Lower leg skin (tissue), 4 donors: ENCODE measurements around the gene PREP. TPM values are rescaled to one million over a fixed set of nuclear protein-coding genes. Genes with fewer than 3 reads are reported as not detected.
"Not testable (repeated sequence)": the region's sequence is repeated elsewhere in the genome, so short reads cannot be mapped to it uniquely, and the experiment has no call there.

Source experiments
- DNase-seq, 2 donors: peaks; one replicate each; pipeline ENCODE4 v3.0.0-alpha.2; 2019; ENCODE audit warnings: low spot score in 2 of 2
- H3K4me3 ChIP-seq: fragments of 200-600 bp; sonication (generic); 2 replicates; pipeline ENCODE4 v1.5.1; 2017; ENCODE audit warnings: mild to moderate bottlenecking, low read depth; ENCODE audit not compliant: poor library complexity, severe bottlenecking
- POLR2A ChIP-seq, 2 donors: fragments of 450-650 bp; IDR thresholded peaks; one replicate each; pipeline ENCODE4 v1.6.1; 2016 to 2017; ENCODE audit warnings: antibody characterized with exemption in 2 of 2, mild to moderate bottlenecking in 1 of 2, moderate library complexity in 1 of 2
- WGBS, 2 donors: methylation state at CpG; one replicate each; pipeline ENCODE4 v1.1.5; 2018; 5-methylcytosine and 5-hydroxymethylcytosine counted together
- intact Hi-C: fragments of 100-400 bp; cut with DNase I; formaldehyde crosslinking; loops from one replicate; pipeline ENCODE4 v1.15.0; 2023; ENCODE audit warnings: low total_unique reads
- total RNA-seq, 4 donors: library from RNA; depleted of rRNA; stranded (reverse); fragments of >200 nt; gene quantifications; one replicate each; pipeline ENCODE4 v1.1.0, GENCODE V29; 2016
- TF ChIP-seq, protein P1 (sequence below), 3 donors: fragments of 450-650 bp; IDR thresholded peaks; one replicate each; pipeline ENCODE4 v1.5.1; 2016; ENCODE audit warnings: antibody characterized with exemption in 3 of 3, mild to moderate bottlenecking in 3 of 3, moderate library complexity in 2 of 3

Gene PREP
- total RNA-seq, 4 donors from 2014 or later, result 33.9 to 39.1 (median 35.1) TPM

DNA sequence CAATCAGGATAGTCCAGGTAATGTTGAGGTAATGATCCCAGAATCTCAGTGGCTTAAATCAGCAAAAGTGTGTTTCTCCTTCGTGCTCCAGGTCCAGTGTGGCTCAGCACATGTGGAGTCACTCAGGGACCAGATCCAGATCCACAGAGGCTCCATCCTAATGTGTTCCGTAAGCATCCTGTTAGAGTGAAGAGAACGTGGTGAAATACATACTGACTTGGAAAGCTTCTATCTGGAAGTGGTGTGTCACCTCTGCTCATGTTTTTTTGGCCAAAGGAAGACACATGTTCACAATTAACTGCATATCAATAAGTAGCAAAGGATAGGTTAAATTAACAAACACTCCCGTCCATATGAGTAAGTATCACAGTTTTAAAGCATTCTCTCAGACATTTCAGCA lies 26.8 kb upstream of the PREP start:
- 70 to 77% methylated on average over 4 of the region's 4 CpGs for WGBS, 2 donors
- no peak for DNase-seq
- intact Hi-C loops, result loop anchor here (10.0 kb wide), 1 partner anchor 795 kb away; no protein-coding TSS in a partner anchor
- H3K4me3 ChIP-seq, result no peak overlapping the region
- TF ChIP-seq, protein P1, sequence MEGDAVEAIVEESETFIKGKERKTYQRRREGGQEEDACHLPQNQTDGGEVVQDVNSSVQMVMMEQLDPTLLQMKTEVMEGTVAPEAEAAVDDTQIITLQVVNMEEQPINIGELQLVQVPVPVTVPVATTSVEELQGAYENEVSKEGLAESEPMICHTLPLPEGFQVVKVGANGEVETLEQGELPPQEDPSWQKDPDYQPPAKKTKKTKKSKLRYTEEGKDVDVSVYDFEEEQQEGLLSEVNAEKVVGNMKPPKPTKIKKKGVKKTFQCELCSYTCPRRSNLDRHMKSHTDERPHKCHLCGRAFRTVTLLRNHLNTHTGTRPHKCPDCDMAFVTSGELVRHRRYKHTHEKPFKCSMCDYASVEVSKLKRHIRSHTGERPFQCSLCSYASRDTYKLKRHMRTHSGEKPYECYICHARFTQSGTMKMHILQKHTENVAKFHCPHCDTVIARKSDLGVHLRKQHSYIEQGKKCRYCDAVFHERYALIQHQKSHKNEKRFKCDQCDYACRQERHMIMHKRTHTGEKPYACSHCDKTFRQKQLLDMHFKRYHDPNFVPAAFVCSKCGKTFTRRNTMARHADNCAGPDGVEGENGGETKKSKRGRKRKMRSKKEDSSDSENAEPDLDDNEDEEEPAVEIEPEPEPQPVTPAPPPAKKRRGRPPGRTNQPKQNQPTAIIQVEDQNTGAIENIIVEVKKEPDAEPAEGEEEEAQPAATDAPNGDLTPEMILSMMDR (IDR thresholded peaks at IDR 0.05), result no peak
- TF ChIP-seq POLR2A (IDR thresholded peaks at IDR 0.05), result no peak

DNA sequence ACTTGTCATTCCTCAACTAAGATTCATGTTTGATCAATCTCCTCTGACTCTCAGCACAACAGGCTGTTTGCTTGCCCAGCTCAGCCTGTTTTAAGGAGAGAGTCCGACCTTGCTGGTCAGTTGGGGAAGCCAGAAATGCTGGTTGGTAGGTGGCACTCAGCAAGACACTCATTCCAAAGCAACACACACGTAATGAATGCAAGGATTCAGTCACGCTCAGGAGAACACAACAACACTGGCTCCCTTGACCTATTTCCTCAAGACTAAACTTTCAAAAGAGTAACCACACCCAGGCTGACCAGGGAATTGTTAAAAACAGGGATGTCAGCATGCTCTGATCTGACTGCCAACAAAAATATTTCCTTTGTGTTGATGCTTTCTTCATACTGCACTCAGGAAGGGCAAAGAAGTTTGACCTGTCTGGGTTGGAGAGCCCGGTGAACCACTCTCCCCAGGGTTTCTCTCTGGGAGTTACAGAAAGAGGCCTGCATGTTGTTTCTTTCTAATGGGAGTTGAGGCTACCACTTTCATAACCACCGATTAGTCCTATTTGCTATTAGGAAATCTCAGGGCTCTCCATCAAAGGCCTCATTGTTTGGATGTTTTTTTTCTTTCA lies 25.6 kb upstream of the PREP start:
- TF ChIP-seq, protein P1 (IDR thresholded peaks at IDR 0.05), result no peak
- TF ChIP-seq POLR2A (IDR thresholded peaks at IDR 0.05), result no peak
- no peak overlapping the region for H3K4me3 ChIP-seq
- DNase-seq, result peak in 1 of 2 donors; percentile 20
- intact Hi-C loops, result no loop called here
- 49 to 53% methylated on average over 5 of the region's 5 CpGs for WGBS, 2 donors

DNA sequence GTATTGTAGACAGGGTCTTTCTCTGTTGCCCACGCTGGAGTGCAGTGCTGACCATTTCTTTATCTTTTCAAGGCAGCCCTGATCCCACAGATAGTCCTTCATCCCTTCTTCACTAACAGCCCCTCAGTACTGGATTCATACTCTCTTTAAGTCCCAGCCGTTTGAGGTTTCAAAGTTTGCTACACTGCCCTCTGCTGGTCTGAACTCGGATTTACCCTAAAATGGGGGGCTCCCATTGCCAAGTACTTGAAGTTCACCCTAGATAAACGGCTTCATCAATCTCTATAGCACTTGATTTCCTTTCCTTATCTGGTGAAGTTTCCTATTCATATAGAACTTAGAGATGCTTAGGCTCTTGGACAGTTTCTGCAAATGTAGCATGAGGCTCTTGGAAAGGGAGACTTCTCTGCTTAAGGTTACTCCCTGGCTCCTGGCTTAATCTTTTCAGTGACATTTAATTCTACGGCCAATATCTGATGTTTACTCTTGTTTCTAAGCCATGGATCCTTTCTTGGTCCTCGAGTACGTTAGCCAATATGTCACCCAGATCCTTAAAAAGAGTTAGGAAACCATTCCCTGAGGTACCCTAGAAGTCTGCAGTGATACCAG lies 21.4 kb upstream of the PREP start:
- intact Hi-C loops, result no loop called here
- no peak for TF ChIP-seq POLR2A (IDR thresholded peaks at IDR 0.05)
- TF ChIP-seq, protein P1 (IDR thresholded peaks at IDR 0.05), result no peak
- H3K4me3 ChIP-seq, result no peak overlapping the region
- WGBS, 2 donors, result 26 to 29% methylated on average over 7 of the region's 7 CpGs
- DNase-seq, result no peak

DNA sequence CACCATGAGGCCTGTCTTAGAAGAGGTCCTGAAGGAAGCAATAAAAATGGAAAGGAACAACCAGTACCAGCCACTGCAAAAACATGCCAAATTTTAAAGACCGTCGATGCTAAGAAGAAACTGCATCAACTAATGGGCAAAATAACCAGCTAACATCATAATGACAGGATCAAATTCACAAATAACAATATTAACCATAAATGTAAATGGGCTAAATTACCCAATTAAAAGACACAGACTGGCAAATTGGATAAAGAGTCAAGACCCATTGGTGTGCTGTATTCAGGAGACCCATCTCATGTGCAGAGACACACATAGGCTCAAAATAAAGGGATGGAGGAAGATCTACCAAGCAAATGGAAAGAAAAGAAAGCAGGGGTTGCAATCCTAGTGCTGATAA lies 14.1 kb upstream of the PREP start:
- intact Hi-C loops, H3K4me3 ChIP-seq, DNase-seq: not testable (repeated sequence)
- 91 to 97% methylated on average over 2 of the region's 2 CpGs for WGBS, 2 donors

DNA sequence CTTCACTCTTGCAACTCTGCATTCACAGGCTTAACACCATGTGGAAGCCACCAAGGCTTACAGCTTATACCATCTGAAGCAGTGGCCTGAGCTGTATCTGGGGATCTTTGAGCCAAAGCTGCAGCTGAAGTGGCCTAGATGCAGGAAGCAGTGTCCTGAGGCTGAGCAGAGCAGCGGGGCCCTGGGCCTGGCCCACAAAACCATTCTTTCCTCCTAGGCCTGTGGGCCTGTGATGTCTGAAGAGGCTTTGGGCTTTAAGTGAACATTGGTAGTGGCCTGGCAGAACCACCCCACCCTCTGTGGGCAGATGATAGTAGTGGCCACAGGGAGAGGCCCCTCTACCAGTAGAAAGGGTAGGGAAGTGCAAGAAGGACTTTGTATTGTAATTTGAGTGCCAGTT lies 6.9 kb upstream of the PREP start:
- no peak for DNase-seq
- intact Hi-C loops, result no loop called here
- WGBS, 2 donors, result 88 to 100% methylated on average over 1 of the region's 1 CpG
- no peak for TF ChIP-seq POLR2A (IDR thresholded peaks at IDR 0.05)
- TF ChIP-seq, protein P1 (IDR thresholded peaks at IDR 0.05), result no peak
- H3K4me3 ChIP-seq, result no peak overlapping the region

DNA sequence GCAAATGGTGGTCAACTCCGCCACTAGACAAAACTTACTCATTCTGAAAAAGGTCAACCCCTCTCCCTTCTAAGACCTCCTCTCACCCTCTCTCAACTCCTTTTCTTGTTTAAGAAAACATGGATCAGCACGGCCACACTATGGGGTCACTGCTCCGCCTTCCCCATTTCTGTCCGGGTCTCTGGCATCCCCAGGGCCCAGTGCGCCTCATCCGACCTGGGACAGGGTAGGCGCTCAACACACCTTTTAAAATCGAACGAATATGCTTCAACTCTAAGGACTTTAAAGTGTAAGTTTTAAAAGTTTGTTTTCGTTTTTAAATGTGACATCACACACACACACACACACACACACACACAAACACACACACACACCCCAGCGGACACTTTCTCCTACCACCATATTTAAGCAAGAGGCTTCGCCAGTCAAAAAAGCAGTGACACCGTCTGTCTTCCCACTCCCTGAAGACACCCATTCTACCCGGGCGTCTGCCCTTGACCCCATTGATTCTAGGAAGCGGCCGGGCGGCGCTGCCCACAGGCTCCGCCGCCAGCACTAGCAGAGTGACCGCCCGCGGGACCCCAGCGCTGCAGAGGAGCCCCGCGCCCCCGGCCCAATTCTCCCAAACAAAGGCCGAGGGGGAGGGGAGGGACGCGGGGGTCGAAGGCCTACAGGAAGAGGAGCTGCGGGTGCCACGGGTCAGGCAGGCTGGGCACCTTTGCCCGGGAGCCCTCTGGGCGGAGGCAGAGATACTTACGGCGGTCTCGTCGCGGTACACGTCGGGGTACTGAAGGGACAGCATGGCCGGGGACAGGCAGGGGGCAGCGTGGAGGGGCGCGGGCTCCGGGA lies 568 bp downstream of the PREP start:
- WGBS, 2 donors, result 3% methylated on average over 48 of the region's 48 CpGs
- intact Hi-C loops, result loop anchor here (5.0 kb wide), 1 partner anchor 315 kb away; no protein-coding TSS in a partner anchor
- H3K4me3 ChIP-seq, result peak overlapping the region; percentile 100
- peak in 1 of 2 donors; percentile 19 for DNase-seq
- no peak for TF ChIP-seq POLR2A (IDR thresholded peaks at IDR 0.05)
- TF ChIP-seq, protein P1 (IDR thresholded peaks at IDR 0.05), result no peak
